Transverse colon (tissue), 4 donors: ENCODE data around the gene STK11IP. TPM values are rescaled to one million over a fixed set of nuclear protein-coding genes. Genes with fewer than 3 reads are reported as not detected.

Source experiments
- DNase-seq: peaks from one replicate; pipeline ENCODE4 v3.0.0-alpha.2; 2019
- H3K27ac ChIP-seq, 4 donors: fragments of 200-600 bp; sonication (generic); 2 replicates each; pipeline ENCODE4 v1.5.1; 2016 to 2018; ENCODE audit warnings: inconsistent platforms in 4 of 4
- H3K27me3 ChIP-seq: fragments of 200-600 bp; sonication (generic); 2 replicates; pipeline ENCODE4 v1.5.1; 2017; ENCODE audit warnings: inconsistent platforms
- H3K36me3 ChIP-seq, 4 donors: fragments of 200-600 bp; sonication (generic); 2 replicates each; pipeline ENCODE4 v1.5.1; 2017 to 2019; ENCODE audit warnings: inconsistent platforms in 4 of 4
- H3K4me1 ChIP-seq, 4 donors: fragments of 200-600 bp; sonication (generic); 2 replicates each; pipeline ENCODE4 v1.5.1; 2017 to 2020; ENCODE audit warnings: inconsistent platforms in 4 of 4
- H3K4me3 ChIP-seq, 4 donors: fragments of 200-600 bp; sonication (generic); 1 replicate in 1 of 4; 2 replicates in 3 of 4; pipeline versions ENCODE4 v1.5.1 to v1.6.1; 2017 to 2019; ENCODE audit warnings: inconsistent platforms in 4 of 4
- H3K9me3 ChIP-seq, 2 donors: fragments of 200-600 bp; sonication (generic); 2 replicates each; pipeline ENCODE4 v1.5.1; 2017 to 2019; ENCODE audit warnings: inconsistent platforms in 2 of 2
- CTCF ChIP-seq, 5 experiments: fragments of 200-600 bp in 3 of 5; fragments of 450-650 bp in 2 of 5; sonication (generic) in 3 of 5; IDR thresholded peaks; 1 replicate in 2 of 5; 2 replicates in 3 of 5; pipeline ENCODE4 v1.5.1; 2016 to 2017; ENCODE audit warnings: antibody characterized with exemption in 5 of 5, inconsistent platforms in 3 of 5, mild to moderate bottlenecking in 2 of 5, moderate library complexity in 1 of 5
- EP300 ChIP-seq: sonication (generic); formaldehyde crosslinking; IDR thresholded peaks from one replicate; pipeline ENCODE4 v1.6.1; 2017; ENCODE audit warnings: antibody characterized with exemption, low read depth
- POLR2A ChIP-seq: fragments of 450-650 bp; IDR thresholded peaks from one replicate; pipeline ENCODE4 v1.6.1; 2016; ENCODE audit warnings: antibody characterized with exemption, mild to moderate bottlenecking, moderate library complexity
- POLR2AphosphoS5 ChIP-seq, 3 donors: sonication (generic); formaldehyde crosslinking; IDR thresholded peaks; one replicate each; pipeline ENCODE4 v1.6.1; 2016; ENCODE audit warnings: antibody characterized with exemption in 3 of 3
- WGBS, 2 donors: methylation state at CpG; one replicate each; pipeline ENCODE4 v1.1.5; 2018; ENCODE audit warnings: low coverage in 1 of 2; 5-methylcytosine and 5-hydroxymethylcytosine counted together
- in situ Hi-C, 4 donors: fragments of 200-750 bp; cut with MboI; loops; one replicate each; pipeline versions ENCODE4 v1.15.0 to v1.15.1; 2017; ENCODE audit warnings: low sequenced_read_pairs in 3 of 4, low pct_ligation_motif_present in 1 of 4, low pct_unique_long_range_greater_than_20kb in 1 of 4
- intact Hi-C: fragments of 100-400 bp; cut with DNase I; formaldehyde crosslinking; loops from one replicate; pipeline ENCODE4 v1.15.1; 2023; ENCODE audit warnings: low total_unique reads
- total RNA-seq, 4 donors: library from RNA; depleted of rRNA; stranded (reverse); fragments of >200 nt; gene quantifications; one replicate each; pipeline ENCODE4 v1.1.0, GENCODE V29; 2016

The STK11IP gene
- total RNA-seq, 4 donors from 2014 or later: 16.2 to 117 (median 38.2) TPM

- intact Hi-C loops: no loop called here
- H3K27ac ChIP-seq: no peak overlapping the region
- no peaks in the 10 kb centered on the region for H3K36me3 ChIP-seq
- 85 to 94% methylated on average over 4 to 5 of the region's 5 CpGs for WGBS, 2 donors
- H3K4me3 ChIP-seq: no peak overlapping the region
- in situ Hi-C loops: no loop called here
- H3K4me1 ChIP-seq: peaks cover 5 to 8% (median 7%) of the 10 kb centered on the region in 4 donors
- no peaks in the 10 kb centered on the region for H3K9me3 ChIP-seq
- no peak for TF ChIP-seq EP300
- TF ChIP-seq POLR2A: no peak
- no peak for TF ChIP-seq CTCF (IDR thresholded peaks at IDR 0.05)
- TF ChIP-seq POLR2AphosphoS5 (IDR thresholded peaks at IDR 0.05): no peak
- DNase-seq: no peak
- H3K27me3 ChIP-seq: peaks cover 34% of the 10 kb centered on the region
These were observed 27.5 kb downstream of the STK11IP start for GRCh38 chr2:219625179-219625578.

- Histone ChIP-seq H3K4me1 (peaks cover 5 to 8% (median 7%) of the 10 kb centered on the region in 4 donors), H3K27me3 (peaks cover 34% of the 10 kb centered on the region), H3K27ac (no peak overlapping the region), H3K36me3 (no peaks in the 10 kb centered on the region), H3K9me3 (no peaks in the 10 kb centered on the region), H3K4me3 (no peak overlapping the region)
- TF ChIP-seq POLR2AphosphoS5 (IDR thresholded peaks at IDR 0.05) (no peak), CTCF (IDR thresholded peaks at IDR 0.05) (no peak), POLR2A (no peak), EP300 (no peak)
- in situ Hi-C loops: no loop called here
- WGBS, 2 donors: 79 to 100% methylated on average over 1 to 8 of the region's 8 CpGs
- intact Hi-C loops: no loop called here
- no peak for DNase-seq
These were observed 28.9 kb downstream of the STK11IP start for GRCh38 chr2:219626540-219626939.

- Histone ChIP-seq H3K9me3 (no peaks in the 10 kb centered on the region), H3K36me3 (no peaks in the 10 kb centered on the region), H3K27ac (no peak within 1 kb of the TSS), H3K4me1 (peaks cover 5 to 8% (median 7%) of the 10 kb centered on the region in 4 donors), H3K4me3 (peak within 1 kb of the TSS; percentile 38 to 60 (median 48)), H3K27me3 (peaks cover 34% of the 10 kb centered on the region)
- no peak for DNase-seq
- TF ChIP-seq CTCF (IDR thresholded peaks at IDR 0.05): no peak
- TF ChIP-seq POLR2A: no peak
- no peak for TF ChIP-seq EP300
- no peak for TF ChIP-seq POLR2AphosphoS5 (IDR thresholded peaks at IDR 0.05)
- intact Hi-C loops (no loop called here), in situ Hi-C loops (no loop called here)
- 5 to 35% methylated on average over 5 to 80 of the region's 103 CpGs for WGBS, 2 donors
These were observed 29.7 kb downstream of the STK11IP start, which contains the start of gene SLC4A3 for GRCh38 chr2:219627103-219628100. TSS of gene SLC4A3 (plus strand) at chr2:219627630. CDS start at chr2:219627993, 363 bp downstream.

GRCh38 chr2:219628235-219628985, 30.8 kb downstream of the STK11IP start:
- TF ChIP-seq POLR2AphosphoS5 (IDR thresholded peaks at IDR 0.05) (no peak), POLR2A (no peak), EP300 (no peak), CTCF (IDR thresholded peaks at IDR 0.05) (no peak)
- peaks cover 5 to 8% (median 7%) of the 10 kb centered on the region in 4 donors for H3K4me1 ChIP-seq
- intact Hi-C loops (no loop called here), in situ Hi-C loops (no loop called here)
- H3K27ac ChIP-seq: no peak overlapping the region
- WGBS, 2 donors: 66 to 75% methylated on average over 5 to 26 of the region's 26 CpGs
- H3K4me3 ChIP-seq: peak overlapping the region in 2 of 4 donors; percentile 50 to 60
- H3K36me3 ChIP-seq: no peaks in the 10 kb centered on the region
- H3K9me3 ChIP-seq: no peaks in the 10 kb centered on the region
- DNase-seq: no peak
- H3K27me3 ChIP-seq: peaks cover 34% of the 10 kb centered on the region
